ENCODE measurements around the gene FAM120B. TPM values are rescaled to one million over a fixed set of nuclear protein-coding genes. Genes with fewer than 3 reads are reported as not detected.
A peak's percentile ranks its signal among the peaks of the same experiment; 100 is the strongest.

The FAM120B gene
- total RNA-seq, 1 donor from 2014 or later, result 19.7 TPM

GRCh38 chr6:170268216-170269129, 38.1 kb upstream of the FAM120B start:
- peaks cover 32% of the 10 kb centered on the region for H3K4me1 ChIP-seq
- no peak overlapping the region for H3K4me3 Mint-ChIP-seq
- peaks cover 49% of the 10 kb centered on the region for H3K4me1 Mint-ChIP-seq
- no peaks in the 10 kb centered on the region for H3K36me3 ChIP-seq
- H3K27ac Mint-ChIP-seq, result peak overlapping the region; percentile 40
- no peak for DNase-seq (ENCODE audit: low spot score)
- H3K27me3 ChIP-seq, result no peaks in the 10 kb centered on the region
- H3K36me3 Mint-ChIP-seq, result no peaks in the 10 kb centered on the region
- no peak overlapping the region for H3K9ac ChIP-seq
- H3K9me3 ChIP-seq (ENCODE audit: low read depth), result no peaks in the 10 kb centered on the region
- H3K4me2 ChIP-seq, result no peak overlapping the region
- peaks cover 17% of the 10 kb centered on the region for H3F3A ChIP-seq (ENCODE audit: low read depth)
- TF ChIP-seq EZH2 (IDR thresholded peaks at IDR 0.05) (no peak), EZH2phosphoT487 (IDR thresholded peaks at IDR 0.05) (no peak)
- TF ChIP-seq, protein P1, sequence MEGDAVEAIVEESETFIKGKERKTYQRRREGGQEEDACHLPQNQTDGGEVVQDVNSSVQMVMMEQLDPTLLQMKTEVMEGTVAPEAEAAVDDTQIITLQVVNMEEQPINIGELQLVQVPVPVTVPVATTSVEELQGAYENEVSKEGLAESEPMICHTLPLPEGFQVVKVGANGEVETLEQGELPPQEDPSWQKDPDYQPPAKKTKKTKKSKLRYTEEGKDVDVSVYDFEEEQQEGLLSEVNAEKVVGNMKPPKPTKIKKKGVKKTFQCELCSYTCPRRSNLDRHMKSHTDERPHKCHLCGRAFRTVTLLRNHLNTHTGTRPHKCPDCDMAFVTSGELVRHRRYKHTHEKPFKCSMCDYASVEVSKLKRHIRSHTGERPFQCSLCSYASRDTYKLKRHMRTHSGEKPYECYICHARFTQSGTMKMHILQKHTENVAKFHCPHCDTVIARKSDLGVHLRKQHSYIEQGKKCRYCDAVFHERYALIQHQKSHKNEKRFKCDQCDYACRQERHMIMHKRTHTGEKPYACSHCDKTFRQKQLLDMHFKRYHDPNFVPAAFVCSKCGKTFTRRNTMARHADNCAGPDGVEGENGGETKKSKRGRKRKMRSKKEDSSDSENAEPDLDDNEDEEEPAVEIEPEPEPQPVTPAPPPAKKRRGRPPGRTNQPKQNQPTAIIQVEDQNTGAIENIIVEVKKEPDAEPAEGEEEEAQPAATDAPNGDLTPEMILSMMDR (IDR thresholded peaks at IDR 0.05), result no peak
- H3K27ac ChIP-seq, result no peak overlapping the region
- H4K20me1 ChIP-seq (ENCODE audit: low read depth), result no peaks in the 10 kb centered on the region
- no peaks in the 10 kb centered on the region for H3K9me3 Mint-ChIP-seq
- peaks cover 6% of the 10 kb centered on the region for H3K27me3 Mint-ChIP-seq (ENCODE audit: insufficient read depth, low read depth)
- H3K79me2 ChIP-seq (ENCODE audit: low read depth), result no peaks in the 10 kb centered on the region
- H2AFZ ChIP-seq (replicated peaks), result no peak overlapping the region
- H3K4me3 ChIP-seq, result no peak overlapping the region

GRCh38 chr6:170269151-170269845, 37.3 kb upstream of the FAM120B start:
- Histone ChIP-seq H2AFZ (replicated peaks) (peak overlapping the region; percentile 55), H3K27ac (peak overlapping the region; percentile 5), H3K9me3 (ENCODE audit: low read depth) (no peaks in the 10 kb centered on the region), H3K4me3 (no peak overlapping the region), H3K36me3 (no peaks in the 10 kb centered on the region), H3K4me1 (peaks cover 32% of the 10 kb centered on the region), H3K4me2 (peak overlapping the region; percentile 25), H3K27me3 (no peaks in the 10 kb centered on the region), H3K79me2 (ENCODE audit: low read depth) (no peaks in the 10 kb centered on the region), H3K9ac (no peak overlapping the region), H3F3A (ENCODE audit: low read depth) (peaks cover 17% of the 10 kb centered on the region), H4K20me1 (ENCODE audit: low read depth) (no peaks in the 10 kb centered on the region)
- Mint-ChIP-seq H3K4me1 (peaks cover 46% of the 10 kb centered on the region), H3K36me3 (no peaks in the 10 kb centered on the region), H3K9me3 (no peaks in the 10 kb centered on the region), H3K4me3 (peak overlapping the region; percentile 65), H3K27me3 (ENCODE audit: insufficient read depth, low read depth) (peaks cover 8% of the 10 kb centered on the region), H3K27ac (peak overlapping the region; percentile 98)
- no peak for TF ChIP-seq EZH2phosphoT487 (IDR thresholded peaks at IDR 0.05)
- TF ChIP-seq EZH2 (IDR thresholded peaks at IDR 0.05), result no peak
- TF ChIP-seq, protein P1 (IDR thresholded peaks at IDR 0.05), result no peak
- peak; percentile 42 for DNase-seq (ENCODE audit: low spot score)

- H3K79me2 ChIP-seq (ENCODE audit: low read depth), result no peaks in the 10 kb centered on the region
- no peaks in the 10 kb centered on the region for H4K20me1 ChIP-seq (ENCODE audit: low read depth)
- Mint-ChIP-seq H3K4me3 (no peak overlapping the region), H3K27me3 (ENCODE audit: insufficient read depth, low read depth) (peaks cover 8% of the 10 kb centered on the region), H3K27ac (peak overlapping the region; percentile 98), H3K4me1 (peaks cover 42% of the 10 kb centered on the region), H3K36me3 (no peaks in the 10 kb centered on the region), H3K9me3 (no peaks in the 10 kb centered on the region)
- peak overlapping the region; percentile 55 for H2AFZ ChIP-seq (replicated peaks)
- peak overlapping the region; percentile 25 for H3K4me2 ChIP-seq
- no peaks in the 10 kb centered on the region for H3K27me3 ChIP-seq
- H3K4me3 ChIP-seq, result no peak overlapping the region
- H3F3A ChIP-seq (ENCODE audit: low read depth), result peaks cover 17% of the 10 kb centered on the region
- peak; percentile 52 for DNase-seq (ENCODE audit: low spot score)
- H3K36me3 ChIP-seq, result no peaks in the 10 kb centered on the region
- TF ChIP-seq, protein P1 (IDR thresholded peaks at IDR 0.05), result no peak
- TF ChIP-seq EZH2 (IDR thresholded peaks at IDR 0.05) (no peak), EZH2phosphoT487 (IDR thresholded peaks at IDR 0.05) (no peak)
- peaks cover 31% of the 10 kb centered on the region for H3K4me1 ChIP-seq
- no peaks in the 10 kb centered on the region for H3K9me3 ChIP-seq (ENCODE audit: low read depth)
- H3K27ac ChIP-seq, result peak overlapping the region; percentile 5
- H3K9ac ChIP-seq, result no peak overlapping the region
These were observed 36.6 kb upstream of the FAM120B start for GRCh38 chr6:170269846-170270541.
